Measurements from ENCODE around the gene ILK. TPM values are rescaled to one million over a fixed set of nuclear protein-coding genes. Genes with fewer than 3 reads are reported as not detected.

ILK gene
- total RNA-seq, 1 donor from 2014 or later, result 133 TPM

DNA sequence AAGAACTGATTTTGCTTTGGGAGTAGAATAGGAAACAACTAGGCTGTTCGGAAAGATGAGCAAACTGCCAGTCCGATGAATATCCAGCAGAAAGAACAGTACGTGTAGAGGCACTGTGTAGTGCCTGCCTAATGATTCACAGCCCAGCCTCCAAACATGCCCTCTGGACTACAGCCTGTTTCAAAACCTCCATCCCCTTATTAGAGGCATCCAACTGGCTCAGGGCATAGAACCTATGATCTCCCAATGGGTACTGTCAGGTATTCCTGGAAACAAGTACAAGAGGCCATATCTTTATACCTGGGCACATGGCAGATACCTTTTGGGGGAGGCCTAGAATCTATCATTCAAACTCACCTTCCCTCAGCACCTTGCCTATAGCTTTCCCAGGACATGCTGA is 5.0 kb upstream of the ILK start:
- H3K4me1 Mint-ChIP-seq (ENCODE audit: low read depth), result peaks cover 16% of the 10 kb centered on the region
- no peak for DNase-seq (ENCODE audit: low spot score, unreplicated experiment)
- TF ChIP-seq, protein P1, sequence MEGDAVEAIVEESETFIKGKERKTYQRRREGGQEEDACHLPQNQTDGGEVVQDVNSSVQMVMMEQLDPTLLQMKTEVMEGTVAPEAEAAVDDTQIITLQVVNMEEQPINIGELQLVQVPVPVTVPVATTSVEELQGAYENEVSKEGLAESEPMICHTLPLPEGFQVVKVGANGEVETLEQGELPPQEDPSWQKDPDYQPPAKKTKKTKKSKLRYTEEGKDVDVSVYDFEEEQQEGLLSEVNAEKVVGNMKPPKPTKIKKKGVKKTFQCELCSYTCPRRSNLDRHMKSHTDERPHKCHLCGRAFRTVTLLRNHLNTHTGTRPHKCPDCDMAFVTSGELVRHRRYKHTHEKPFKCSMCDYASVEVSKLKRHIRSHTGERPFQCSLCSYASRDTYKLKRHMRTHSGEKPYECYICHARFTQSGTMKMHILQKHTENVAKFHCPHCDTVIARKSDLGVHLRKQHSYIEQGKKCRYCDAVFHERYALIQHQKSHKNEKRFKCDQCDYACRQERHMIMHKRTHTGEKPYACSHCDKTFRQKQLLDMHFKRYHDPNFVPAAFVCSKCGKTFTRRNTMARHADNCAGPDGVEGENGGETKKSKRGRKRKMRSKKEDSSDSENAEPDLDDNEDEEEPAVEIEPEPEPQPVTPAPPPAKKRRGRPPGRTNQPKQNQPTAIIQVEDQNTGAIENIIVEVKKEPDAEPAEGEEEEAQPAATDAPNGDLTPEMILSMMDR (IDR thresholded peaks at IDR 0.05; ENCODE audit: unreplicated experiment), result no peak
- no peak overlapping the region for H3K27ac Mint-ChIP-seq
- no peak overlapping the region for H3K4me3 Mint-ChIP-seq (ENCODE audit: low read depth)
- H3K27me3 Mint-ChIP-seq, result no peaks in the 10 kb centered on the region
- peaks cover 17% of the 10 kb centered on the region for H3K36me3 Mint-ChIP-seq (ENCODE audit: insufficient read depth)
- no peaks in the 10 kb centered on the region for H3K9me3 Mint-ChIP-seq (ENCODE audit: low read depth)

DNA sequence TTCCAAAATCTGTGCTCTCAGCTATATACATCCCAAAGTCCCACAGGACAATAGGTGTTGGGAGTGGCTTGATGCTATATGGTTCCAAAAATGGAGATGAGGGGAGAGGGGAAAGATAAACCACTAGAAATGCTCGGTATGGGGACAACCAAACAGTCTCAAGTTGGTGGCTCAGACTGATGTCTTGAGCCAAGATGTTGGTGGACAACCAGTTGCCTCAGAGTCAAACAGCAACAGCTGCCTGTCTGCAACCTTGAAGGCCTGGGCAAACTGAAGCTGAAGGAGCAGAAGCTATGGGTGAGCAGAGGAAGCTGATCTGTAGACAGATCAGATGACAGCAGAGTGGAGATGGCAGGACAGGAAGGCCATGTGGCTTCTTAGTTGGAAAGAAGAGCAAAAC is 4.1 kb upstream of the ILK start:
- H3K27me3 Mint-ChIP-seq, result no peaks in the 10 kb centered on the region
- H3K4me1 Mint-ChIP-seq (ENCODE audit: low read depth), result peaks cover 16% of the 10 kb centered on the region
- H3K9me3 Mint-ChIP-seq (ENCODE audit: low read depth), result no peaks in the 10 kb centered on the region
- TF ChIP-seq, protein P1 (IDR thresholded peaks at IDR 0.05; ENCODE audit: unreplicated experiment), result no peak
- no peak overlapping the region for H3K4me3 Mint-ChIP-seq (ENCODE audit: low read depth)
- no peak for DNase-seq (ENCODE audit: low spot score, unreplicated experiment)
- peaks cover 13% of the 10 kb centered on the region for H3K36me3 Mint-ChIP-seq (ENCODE audit: insufficient read depth)
- H3K27ac Mint-ChIP-seq, result no peak overlapping the region

DNA sequence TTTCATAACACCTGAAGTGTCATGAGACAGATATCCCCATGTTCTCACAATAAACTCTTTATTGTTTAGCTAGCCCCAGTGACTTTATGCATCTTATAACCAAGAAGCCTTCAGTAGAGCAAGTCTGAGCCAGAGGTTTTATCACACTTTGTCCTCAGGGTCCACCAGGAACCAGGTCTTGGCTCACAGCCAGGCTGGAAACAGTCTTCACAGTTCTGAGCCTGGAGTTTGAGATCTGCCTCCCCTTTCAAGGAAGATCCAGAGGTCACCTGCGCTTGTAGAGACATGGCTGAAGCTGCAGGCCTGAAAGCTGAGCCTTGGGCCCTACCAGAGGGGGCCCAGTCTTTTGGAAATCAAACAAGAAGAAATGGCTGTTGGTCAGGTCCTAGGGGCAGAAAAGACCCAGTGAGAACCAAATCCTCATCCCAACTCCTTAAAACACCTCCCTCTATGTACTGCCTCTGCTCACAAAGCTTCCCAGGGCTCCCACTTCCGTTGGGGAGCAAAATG is 3.6 kb upstream of the ILK start:
- no peaks in the 10 kb centered on the region for H3K27me3 Mint-ChIP-seq
- no peak for DNase-seq (ENCODE audit: low spot score, unreplicated experiment)
- TF ChIP-seq, protein P1 (IDR thresholded peaks at IDR 0.05; ENCODE audit: unreplicated experiment), result no peak
- H3K4me1 Mint-ChIP-seq (ENCODE audit: low read depth), result peaks cover 16% of the 10 kb centered on the region
- H3K9me3 Mint-ChIP-seq (ENCODE audit: low read depth), result no peaks in the 10 kb centered on the region
- no peak overlapping the region for H3K4me3 Mint-ChIP-seq (ENCODE audit: low read depth)
- no peak overlapping the region for H3K27ac Mint-ChIP-seq
- H3K36me3 Mint-ChIP-seq (ENCODE audit: insufficient read depth), result peaks cover 13% of the 10 kb centered on the region

DNA sequence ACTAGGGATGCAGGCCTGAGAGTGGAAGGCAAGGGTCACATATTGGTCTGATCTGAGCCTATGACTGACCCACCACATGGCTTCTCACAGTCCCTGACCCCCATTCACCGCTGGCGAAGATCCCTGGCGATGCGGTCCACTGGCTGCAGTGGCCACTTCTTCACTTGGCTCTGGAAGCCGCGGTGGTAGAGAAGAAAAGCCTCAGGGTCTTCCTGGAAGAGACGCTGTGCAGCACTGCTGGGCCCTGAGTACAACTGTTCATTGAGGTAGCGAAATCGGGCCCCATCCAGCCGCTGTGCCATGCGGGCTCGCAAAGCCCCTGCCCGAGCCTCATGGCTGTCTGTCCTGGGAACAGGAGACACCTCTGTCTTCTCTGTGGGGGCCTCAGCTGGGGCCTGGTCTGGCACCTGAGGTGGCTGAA is 2.5 kb upstream of the ILK start:
- H3K27ac Mint-ChIP-seq, result no peak overlapping the region
- no peak overlapping the region for H3K4me3 Mint-ChIP-seq (ENCODE audit: low read depth)
- peaks cover 13% of the 10 kb centered on the region for H3K36me3 Mint-ChIP-seq (ENCODE audit: insufficient read depth)
- H3K4me1 Mint-ChIP-seq (ENCODE audit: low read depth), result peaks cover 17% of the 10 kb centered on the region
- DNase-seq (ENCODE audit: low spot score, unreplicated experiment), result no peak
- TF ChIP-seq, protein P1 (IDR thresholded peaks at IDR 0.05; ENCODE audit: unreplicated experiment), result no peak
- no peaks in the 10 kb centered on the region for H3K9me3 Mint-ChIP-seq (ENCODE audit: low read depth)
- no peaks in the 10 kb centered on the region for H3K27me3 Mint-ChIP-seq

DNA sequence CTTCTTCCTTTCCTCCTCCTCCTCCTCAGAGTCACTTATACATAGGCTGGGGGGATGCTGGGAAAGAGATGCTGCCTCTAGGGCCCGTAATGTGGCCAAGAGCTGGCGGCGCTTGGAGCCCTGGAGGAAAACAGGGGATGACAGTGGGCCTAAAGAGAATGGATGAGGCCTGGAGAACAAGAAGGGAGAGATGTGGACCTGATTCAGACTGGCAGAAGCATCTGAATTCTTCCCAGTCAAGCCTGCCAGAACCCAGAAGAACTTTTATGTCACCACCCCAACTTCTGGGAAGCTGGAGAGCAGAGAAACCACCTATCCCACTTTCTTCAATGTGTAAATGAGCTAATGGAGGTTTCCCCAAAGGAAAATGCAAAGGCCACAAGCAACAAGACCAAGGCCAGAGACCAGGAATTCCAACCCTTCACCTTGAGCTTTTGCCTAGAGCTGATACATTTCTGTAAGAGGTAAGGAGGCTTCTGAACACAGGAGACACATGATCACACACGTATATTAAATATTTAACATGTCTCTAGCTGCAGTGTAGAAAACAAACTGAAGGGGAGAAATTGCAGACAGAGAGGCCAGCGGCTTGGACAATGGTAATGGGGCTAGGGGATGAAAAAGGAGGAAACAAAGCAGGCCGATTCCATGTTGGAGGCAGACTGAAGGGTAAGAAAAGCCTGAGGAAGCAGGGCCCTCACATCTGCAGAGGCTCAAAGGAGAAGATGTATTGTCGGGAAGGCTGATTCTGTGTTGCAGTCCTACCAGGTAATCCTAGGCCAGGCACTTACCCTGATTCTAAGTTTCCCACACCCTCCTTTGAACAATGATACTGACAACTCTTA is 1.3 kb upstream of the ILK start:
- TF ChIP-seq, protein P1 (IDR thresholded peaks at IDR 0.05; ENCODE audit: unreplicated experiment), result no peak
- peaks cover 25% of the 10 kb centered on the region for H3K4me1 Mint-ChIP-seq (ENCODE audit: low read depth)
- H3K27me3 Mint-ChIP-seq, result no peaks in the 10 kb centered on the region
- H3K27ac Mint-ChIP-seq, result no peak overlapping the region
- no peak for DNase-seq (ENCODE audit: low spot score, unreplicated experiment)
- no peaks in the 10 kb centered on the region for H3K9me3 Mint-ChIP-seq (ENCODE audit: low read depth)
- H3K36me3 Mint-ChIP-seq (ENCODE audit: insufficient read depth), result peaks cover 11% of the 10 kb centered on the region
- H3K4me3 Mint-ChIP-seq (ENCODE audit: low read depth), result no peak overlapping the region
